Cerebellar nuclear complex (tissue), 1 donor: ENCODE results near the gene CTXN2.

Experiments used
- DNase-seq, 2 experiments: peaks; one replicate each; lab custom pipeline; 2025; lab: John Stamatoyannopoulos, UW

Gene CTXN2

GRCh38 chr15:48222627-48223026, 31.2 kb downstream of the CTXN2 start:
- no peak for DNase-seq

- DNase-seq = no peak
Measured at GRCh38 chr15:48225771-48226170, 34.3 kb downstream of the CTXN2 start.

GRCh38 chr15:48230498-48230897, 39.0 kb downstream of the CTXN2 start:
- DNase-seq = no peak

- no peak for DNase-seq
Measured at GRCh38 chr15:48233246-48233645, 41.8 kb downstream of the CTXN2 start.

GRCh38 chr15:48239334-48239733, 47.9 kb downstream of the CTXN2 start:
- no peak for DNase-seq

GRCh38 chr15:48242015-48242414, 50.5 kb downstream of the CTXN2 start:
- DNase-seq = no peak

- DNase-seq = no peak
Measured at GRCh38 chr15:48242535-48242934, 51.1 kb downstream of the CTXN2 start.

GRCh38 chr15:48244921-48245320, 53.5 kb downstream of the CTXN2 start:
- no peak for DNase-seq

GRCh38 chr15:48248414-48248813, 56.9 kb downstream of the CTXN2 start:
- DNase-seq = no peak

- DNase-seq = no peak
Measured at GRCh38 chr15:48250640-48251076, 59.2 kb downstream of the CTXN2 start.

GRCh38 chr15:48253172-48253571, 61.7 kb downstream of the CTXN2 start:
- DNase-seq = no peak
